GM12865 (cell line): ENCODE measurements around the gene ARHGEF7.
"Not testable (repeated sequence)": the region's sequence is repeated elsewhere in the genome, so short reads cannot be mapped to it uniquely, and the experiment has no call there.

ENCODE experiments used
- DNase-seq: peaks from one replicate; pipeline ENCODE4 v3.0.0; 2010; ENCODE audit warnings: low read depth
- H3K4me3 ChIP-seq: 2 replicates; pipeline ENCODE4 v1.5.1; 2011; ENCODE audit warnings: mild to moderate bottlenecking, low read depth, low read length, control low read depth
- TF ChIP-seq, protein P1 (sequence below): IDR thresholded peaks from 2 replicates; pipeline ENCODE4 v1.5.1; 2011; ENCODE audit warnings: low read length, control low read depth, low read depth, inconsistent platforms; ENCODE audit not compliant: insufficient read depth; ENCODE audit errors: missing control alignments

Gene ARHGEF7, protein sequence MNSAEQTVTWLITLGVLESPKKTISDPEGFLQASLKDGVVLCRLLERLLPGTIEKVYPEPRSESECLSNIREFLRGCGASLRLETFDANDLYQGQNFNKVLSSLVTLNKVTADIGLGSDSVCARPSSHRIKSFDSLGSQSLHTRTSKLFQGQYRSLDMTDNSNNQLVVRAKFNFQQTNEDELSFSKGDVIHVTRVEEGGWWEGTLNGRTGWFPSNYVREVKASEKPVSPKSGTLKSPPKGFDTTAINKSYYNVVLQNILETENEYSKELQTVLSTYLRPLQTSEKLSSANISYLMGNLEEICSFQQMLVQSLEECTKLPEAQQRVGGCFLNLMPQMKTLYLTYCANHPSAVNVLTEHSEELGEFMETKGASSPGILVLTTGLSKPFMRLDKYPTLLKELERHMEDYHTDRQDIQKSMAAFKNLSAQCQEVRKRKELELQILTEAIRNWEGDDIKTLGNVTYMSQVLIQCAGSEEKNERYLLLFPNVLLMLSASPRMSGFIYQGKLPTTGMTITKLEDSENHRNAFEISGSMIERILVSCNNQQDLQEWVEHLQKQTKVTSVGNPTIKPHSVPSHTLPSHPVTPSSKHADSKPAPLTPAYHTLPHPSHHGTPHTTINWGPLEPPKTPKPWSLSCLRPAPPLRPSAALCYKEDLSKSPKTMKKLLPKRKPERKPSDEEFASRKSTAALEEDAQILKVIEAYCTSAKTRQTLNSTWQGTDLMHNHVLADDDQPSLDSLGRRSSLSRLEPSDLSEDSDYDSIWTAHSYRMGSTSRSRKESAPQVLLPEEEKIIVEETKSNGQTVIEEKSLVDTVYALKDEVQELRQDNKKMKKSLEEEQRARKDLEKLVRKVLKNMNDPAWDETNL

DNA sequence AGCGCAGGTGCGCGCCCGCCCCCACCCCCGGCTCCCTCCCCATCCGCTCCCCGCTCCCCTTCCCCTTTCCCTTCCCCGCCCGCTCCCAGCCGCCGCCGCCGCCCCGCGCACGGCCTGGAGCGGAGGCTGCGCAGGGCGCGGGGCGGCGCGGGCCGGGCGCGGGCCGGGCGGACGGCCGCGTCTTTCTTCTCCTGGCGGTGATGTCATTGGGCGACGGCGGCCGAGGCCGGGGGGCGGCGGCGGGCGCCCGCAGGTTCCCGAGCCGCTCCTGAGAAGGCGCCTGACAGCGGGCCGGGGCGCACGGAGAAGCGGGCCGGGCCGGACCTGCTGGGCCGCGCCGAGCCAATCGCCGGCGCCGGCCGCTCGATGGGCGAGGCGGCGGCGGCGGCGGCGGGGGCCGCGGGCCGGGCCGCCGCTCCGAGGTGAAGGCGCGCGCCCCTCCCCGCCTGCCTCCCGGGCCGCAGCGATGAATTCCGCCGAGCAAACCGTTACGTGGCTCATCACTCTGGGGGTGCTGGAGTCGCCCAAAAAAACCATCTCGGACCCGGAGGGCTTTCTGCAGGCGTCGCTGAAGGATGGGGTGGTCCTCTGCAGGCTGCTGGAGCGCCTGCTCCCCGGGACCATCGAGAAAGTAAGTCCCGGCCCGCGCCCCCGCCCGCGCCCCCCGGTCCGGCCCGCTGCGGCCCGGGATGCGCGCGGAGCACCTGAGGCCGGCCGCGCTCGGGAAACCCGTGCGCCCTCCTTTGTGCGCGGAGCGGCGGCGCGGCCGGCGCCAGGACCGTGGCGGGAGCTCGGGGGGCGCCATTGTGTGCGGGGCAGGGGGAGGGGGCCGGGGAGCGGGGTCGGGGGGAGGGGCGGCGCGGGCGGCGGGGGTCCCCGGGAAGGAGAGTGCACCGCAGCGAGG, at the start of gene ARHGEF7:
TSS of gene ARHGEF7 (plus strand) at position 250 of the 904 bp plus-strand sequence. CDS start at position 467, 217 bp downstream.
- DNase-seq: no peak
- TF ChIP-seq, protein P1, sequence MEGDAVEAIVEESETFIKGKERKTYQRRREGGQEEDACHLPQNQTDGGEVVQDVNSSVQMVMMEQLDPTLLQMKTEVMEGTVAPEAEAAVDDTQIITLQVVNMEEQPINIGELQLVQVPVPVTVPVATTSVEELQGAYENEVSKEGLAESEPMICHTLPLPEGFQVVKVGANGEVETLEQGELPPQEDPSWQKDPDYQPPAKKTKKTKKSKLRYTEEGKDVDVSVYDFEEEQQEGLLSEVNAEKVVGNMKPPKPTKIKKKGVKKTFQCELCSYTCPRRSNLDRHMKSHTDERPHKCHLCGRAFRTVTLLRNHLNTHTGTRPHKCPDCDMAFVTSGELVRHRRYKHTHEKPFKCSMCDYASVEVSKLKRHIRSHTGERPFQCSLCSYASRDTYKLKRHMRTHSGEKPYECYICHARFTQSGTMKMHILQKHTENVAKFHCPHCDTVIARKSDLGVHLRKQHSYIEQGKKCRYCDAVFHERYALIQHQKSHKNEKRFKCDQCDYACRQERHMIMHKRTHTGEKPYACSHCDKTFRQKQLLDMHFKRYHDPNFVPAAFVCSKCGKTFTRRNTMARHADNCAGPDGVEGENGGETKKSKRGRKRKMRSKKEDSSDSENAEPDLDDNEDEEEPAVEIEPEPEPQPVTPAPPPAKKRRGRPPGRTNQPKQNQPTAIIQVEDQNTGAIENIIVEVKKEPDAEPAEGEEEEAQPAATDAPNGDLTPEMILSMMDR: no peak
- H3K4me3 ChIP-seq: peak within 1 kb of the TSS; percentile 67

DNA sequence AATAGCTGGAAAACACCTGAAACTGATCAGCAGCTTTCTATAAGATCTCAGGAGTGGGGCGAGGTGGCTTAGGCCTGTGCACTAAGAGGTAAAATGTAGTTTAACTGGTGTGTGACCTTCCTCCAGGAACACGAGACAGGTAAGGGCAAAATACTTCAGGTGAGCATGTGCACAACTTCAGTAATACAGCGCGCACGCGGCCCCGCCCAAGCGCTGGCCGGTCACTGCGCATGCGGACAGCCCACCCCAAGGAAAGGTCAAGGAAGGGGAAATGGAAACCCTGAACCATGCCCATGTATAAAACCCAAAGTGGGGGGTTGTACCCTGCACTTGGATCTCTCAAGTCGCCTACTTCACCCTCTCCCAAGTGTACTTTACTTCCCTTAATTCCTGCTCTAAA, 49.4 kb upstream of the ARHGEF7 start:
- no peak for DNase-seq
- H3K4me3 ChIP-seq: no peak overlapping the region
- TF ChIP-seq, protein P1: no peak

DNA sequence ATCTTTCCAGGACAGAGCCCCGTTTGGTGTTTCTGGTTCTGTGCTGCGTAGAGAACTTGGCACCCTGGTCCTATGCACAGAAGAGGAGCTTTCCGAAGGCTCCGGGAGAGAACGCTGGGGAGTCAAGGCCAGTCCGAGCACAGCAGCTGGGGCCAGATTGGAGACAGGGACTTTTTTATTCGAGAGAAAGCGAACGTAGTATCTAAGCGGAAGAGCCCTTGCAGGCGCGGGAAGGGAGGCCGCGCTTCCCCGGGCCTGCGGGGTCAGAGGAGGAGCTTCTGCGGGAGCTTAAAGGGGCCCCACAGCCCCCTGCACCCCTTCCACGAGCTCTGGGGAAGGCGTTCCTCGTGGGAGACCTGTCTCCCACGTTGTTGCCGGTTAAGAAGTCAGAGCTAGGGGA, 48.6 kb upstream of the ARHGEF7 start:
- TF ChIP-seq, protein P1: no peak
- no peak overlapping the region for H3K4me3 ChIP-seq

DNA sequence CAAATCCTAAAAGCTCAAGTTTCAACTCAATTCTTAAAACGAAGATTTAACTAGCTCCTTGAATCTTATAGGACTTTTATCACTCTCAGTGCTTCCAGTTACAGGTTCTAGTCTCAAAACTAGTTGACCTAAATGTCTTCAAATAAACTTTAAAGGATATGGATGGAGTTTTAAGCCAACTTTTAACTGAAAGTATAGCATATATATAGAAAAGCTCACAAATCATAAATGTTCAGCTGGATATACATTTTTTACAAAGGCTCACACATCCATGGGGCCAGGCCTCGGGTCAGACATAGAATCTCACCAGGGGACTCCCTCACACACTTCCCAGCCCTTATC, 47.1 kb upstream of the ARHGEF7 start:
- TF ChIP-seq, protein P1: no peak
- no peak for DNase-seq
- H3K4me3 ChIP-seq: no peak overlapping the region

More for the DNA sequence above, 48.6 kb upstream of the ARHGEF7 start:
- no peak for DNase-seq

DNA sequence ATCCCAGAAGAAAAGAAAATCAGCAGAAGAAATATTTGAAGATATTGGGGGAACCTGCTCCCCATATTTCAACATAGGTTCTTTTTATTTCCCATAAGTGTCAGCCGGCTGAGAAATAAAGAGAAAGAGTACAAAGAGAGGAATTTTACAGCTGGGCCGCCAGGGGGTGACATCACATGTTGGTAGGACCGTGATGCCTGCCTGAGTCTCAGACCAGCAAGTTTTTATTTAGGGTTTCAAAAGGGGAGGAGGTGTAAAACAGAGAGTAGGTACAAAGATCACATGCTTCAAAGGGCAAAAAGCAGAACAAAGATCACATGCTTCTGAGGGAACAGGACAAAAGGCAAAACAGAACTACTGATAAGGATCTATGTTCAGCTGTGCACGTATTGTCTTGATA, 44.0 kb upstream of the ARHGEF7 start:
- peak; percentile 65 for DNase-seq
- H3K4me3 ChIP-seq: not testable (repeated sequence)
- TF ChIP-seq, protein P1: peak; percentile 6

DNA sequence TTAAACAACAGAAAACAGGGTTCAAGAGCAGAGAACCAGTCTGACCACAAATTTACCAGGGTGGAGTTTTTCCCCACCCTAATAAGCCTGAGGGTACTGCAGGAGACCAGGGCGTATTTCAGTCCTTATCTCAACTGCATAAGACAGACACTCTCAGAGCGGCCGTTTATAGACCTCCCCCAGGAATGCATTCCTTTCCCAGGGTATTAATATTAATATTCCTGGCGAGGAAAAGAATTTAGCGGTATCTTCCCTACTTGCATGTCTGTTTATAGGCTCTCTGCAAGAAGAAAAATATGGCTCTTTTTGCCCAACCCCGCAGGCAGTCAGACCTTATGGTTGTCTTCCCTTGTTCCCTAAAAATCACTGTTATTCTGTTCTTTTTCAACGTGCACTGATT, 43.6 kb upstream of the ARHGEF7 start:
- H3K4me3 ChIP-seq, DNase-seq: not testable (repeated sequence)
